H1 (cell line): Measurements from ENCODE around the gene CEP41.

Experiments used
- JUND ChIP-seq: IDR thresholded peaks from 2 replicates; pipeline ENCODE4 v1.6.1; 2011; ENCODE audit warnings: mild to moderate bottlenecking, improper control_type of control experiment, low read length
- MAFK ChIP-seq: IDR thresholded peaks from 2 replicates; pipeline ENCODE4 v1.6.1; 2012; ENCODE audit warnings: low read depth, mild to moderate bottlenecking, improper control_type of control experiment, low read length
- POLR2A ChIP-seq, 2 experiments: IDR thresholded peaks; 1 replicate in 1 of 2; 2 replicates in 1 of 2; pipeline ENCODE4 v1.6.1; 2011; ENCODE audit warnings: low read depth in 2 of 2, low read length in 2 of 2, mild to moderate bottlenecking in 2 of 2; ENCODE audit errors: control extremely low read depth in 1 of 2
- RFX5 ChIP-seq: IDR thresholded peaks from 2 replicates; pipeline ENCODE4 v1.6.1; 2011; ENCODE audit warnings: low read depth, low read length, improper control_type of control experiment, borderline replicate concordance
- TAF1 ChIP-seq: IDR thresholded peaks from 2 replicates; pipeline ENCODE4 v1.6.1; 2011; ENCODE audit warnings: mild to moderate bottlenecking, low read depth, low read length
- TF ChIP-seq, protein P1 (sequence below), 3 experiments: IDR thresholded peaks; 1 replicate in 2 of 3; 2 replicates in 1 of 3; pipeline versions ENCODE4 v1.5.1 to v1.6.1; 2011; ENCODE audit warnings: low read length in 3 of 3, mild to moderate bottlenecking in 3 of 3, inconsistent platforms in 2 of 3, low read depth in 1 of 3, moderate library complexity in 1 of 3; ENCODE audit not compliant: insufficient read depth in 1 of 3; ENCODE audit errors: control extremely low read depth in 1 of 3
- TF ChIP-seq, protein P2 (sequence below): IDR thresholded peaks from 2 replicates; pipeline ENCODE4 v1.6.1; 2012; ENCODE audit warnings: low read length, inconsistent platforms
- TF ChIP-seq, protein P3 (sequence below): IDR thresholded peaks from 2 replicates; pipeline ENCODE4 v1.6.1; 2012; ENCODE audit warnings: inconsistent platforms

DNA sequence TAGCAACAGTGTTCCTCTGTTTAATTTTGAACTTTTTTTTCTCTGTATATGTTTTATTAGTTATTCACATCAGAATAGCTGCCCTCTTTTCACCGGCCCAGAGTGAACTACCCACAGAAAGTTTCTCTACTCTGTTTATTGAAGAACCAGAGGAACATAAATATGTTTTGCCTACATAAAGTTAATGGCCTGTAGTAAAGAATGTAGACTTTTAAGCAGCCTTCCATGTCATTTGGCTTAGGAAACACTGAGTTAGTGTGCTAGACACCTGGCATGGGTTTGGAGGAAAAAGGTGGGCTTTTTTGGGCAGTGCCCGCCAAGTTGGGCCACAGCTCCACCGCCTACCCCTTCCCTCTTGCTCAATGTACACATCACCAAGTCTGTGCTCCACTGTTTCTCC lies 42.2 kb upstream of the CEP41 start:
- TF ChIP-seq JUND (no peak), RFX5 (no peak), POLR2A (IDR thresholded peaks at IDR 0.05; ENCODE audit: control extremely low read depth in 1 of 2, low read depth in 2 of 2, low read length in 2 of 2) (no peak), MAFK (no peak), TAF1 (no peak)
- TF ChIP-seq, protein P1, sequence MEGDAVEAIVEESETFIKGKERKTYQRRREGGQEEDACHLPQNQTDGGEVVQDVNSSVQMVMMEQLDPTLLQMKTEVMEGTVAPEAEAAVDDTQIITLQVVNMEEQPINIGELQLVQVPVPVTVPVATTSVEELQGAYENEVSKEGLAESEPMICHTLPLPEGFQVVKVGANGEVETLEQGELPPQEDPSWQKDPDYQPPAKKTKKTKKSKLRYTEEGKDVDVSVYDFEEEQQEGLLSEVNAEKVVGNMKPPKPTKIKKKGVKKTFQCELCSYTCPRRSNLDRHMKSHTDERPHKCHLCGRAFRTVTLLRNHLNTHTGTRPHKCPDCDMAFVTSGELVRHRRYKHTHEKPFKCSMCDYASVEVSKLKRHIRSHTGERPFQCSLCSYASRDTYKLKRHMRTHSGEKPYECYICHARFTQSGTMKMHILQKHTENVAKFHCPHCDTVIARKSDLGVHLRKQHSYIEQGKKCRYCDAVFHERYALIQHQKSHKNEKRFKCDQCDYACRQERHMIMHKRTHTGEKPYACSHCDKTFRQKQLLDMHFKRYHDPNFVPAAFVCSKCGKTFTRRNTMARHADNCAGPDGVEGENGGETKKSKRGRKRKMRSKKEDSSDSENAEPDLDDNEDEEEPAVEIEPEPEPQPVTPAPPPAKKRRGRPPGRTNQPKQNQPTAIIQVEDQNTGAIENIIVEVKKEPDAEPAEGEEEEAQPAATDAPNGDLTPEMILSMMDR (IDR thresholded peaks at IDR 0.05; ENCODE audit: control extremely low read depth in 1 of 3, insufficient read depth in 1 of 3, low read depth in 1 of 3, low read length in 3 of 3): no peak
- TF ChIP-seq, protein P2, sequence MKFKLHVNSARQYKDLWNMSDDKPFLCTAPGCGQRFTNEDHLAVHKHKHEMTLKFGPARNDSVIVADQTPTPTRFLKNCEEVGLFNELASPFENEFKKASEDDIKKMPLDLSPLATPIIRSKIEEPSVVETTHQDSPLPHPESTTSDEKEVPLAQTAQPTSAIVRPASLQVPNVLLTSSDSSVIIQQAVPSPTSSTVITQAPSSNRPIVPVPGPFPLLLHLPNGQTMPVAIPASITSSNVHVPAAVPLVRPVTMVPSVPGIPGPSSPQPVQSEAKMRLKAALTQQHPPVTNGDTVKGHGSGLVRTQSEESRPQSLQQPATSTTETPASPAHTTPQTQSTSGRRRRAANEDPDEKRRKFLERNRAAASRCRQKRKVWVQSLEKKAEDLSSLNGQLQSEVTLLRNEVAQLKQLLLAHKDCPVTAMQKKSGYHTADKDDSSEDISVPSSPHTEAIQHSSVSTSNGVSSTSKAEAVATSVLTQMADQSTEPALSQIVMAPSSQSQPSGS: no peak
- TF ChIP-seq, protein P3, sequence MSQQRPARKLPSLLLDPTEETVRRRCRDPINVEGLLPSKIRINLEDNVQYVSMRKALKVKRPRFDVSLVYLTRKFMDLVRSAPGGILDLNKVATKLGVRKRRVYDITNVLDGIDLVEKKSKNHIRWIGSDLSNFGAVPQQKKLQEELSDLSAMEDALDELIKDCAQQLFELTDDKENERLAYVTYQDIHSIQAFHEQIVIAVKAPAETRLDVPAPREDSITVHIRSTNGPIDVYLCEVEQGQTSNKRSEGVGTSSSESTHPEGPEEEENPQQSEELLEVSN: no peak
